Gastroesophageal sphincter (tissue), 3 donors: Measurements from ENCODE around the gene F5.

Experiments used
- POLR2A ChIP-seq, 2 donors: fragments of 450-650 bp; IDR thresholded peaks; one replicate each; pipeline ENCODE4 v1.6.1; 2017; ENCODE audit warnings: antibody characterized with exemption in 2 of 2, mild to moderate bottlenecking in 2 of 2, moderate library complexity in 1 of 2
- POLR2AphosphoS5 ChIP-seq: sonication (generic); formaldehyde crosslinking; IDR thresholded peaks from one replicate; pipeline ENCODE4 v1.6.1; 2017; ENCODE audit warnings: antibody characterized with exemption
- TF ChIP-seq, protein P1 (sequence below), 4 experiments: fragments of 200-600 bp in 2 of 4; fragments of 450-650 bp in 2 of 4; sonication (generic) in 1 of 4; IDR thresholded peaks; one replicate each; pipeline ENCODE4 v1.5.1; 2017 to 2019; ENCODE audit warnings: antibody characterized with exemption in 4 of 4, mild to moderate bottlenecking in 2 of 4, moderate library complexity in 2 of 4

DNA sequence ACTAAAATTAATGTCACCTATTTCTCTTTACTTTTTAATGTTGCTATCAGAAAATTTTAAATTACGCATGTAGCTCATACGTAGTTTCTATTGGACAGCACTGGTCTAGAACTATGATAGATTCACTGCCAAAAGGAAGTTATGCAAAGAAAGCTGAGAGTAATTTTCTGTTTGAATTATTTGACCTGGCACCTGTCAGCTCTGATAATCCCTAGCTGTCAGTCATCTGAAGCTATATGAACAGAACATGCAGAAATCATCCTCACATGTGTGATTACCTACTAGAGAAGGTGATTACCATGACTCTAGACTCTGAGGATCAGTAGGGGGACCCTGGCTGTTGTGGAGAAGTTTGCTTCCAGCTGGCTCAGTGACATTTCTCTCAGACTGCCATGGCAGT, 40.8 kb downstream of the F5 start:
- TF ChIP-seq POLR2AphosphoS5 (no peak), POLR2A (IDR thresholded peaks at IDR 0.05) (no peak)
- TF ChIP-seq, protein P1, sequence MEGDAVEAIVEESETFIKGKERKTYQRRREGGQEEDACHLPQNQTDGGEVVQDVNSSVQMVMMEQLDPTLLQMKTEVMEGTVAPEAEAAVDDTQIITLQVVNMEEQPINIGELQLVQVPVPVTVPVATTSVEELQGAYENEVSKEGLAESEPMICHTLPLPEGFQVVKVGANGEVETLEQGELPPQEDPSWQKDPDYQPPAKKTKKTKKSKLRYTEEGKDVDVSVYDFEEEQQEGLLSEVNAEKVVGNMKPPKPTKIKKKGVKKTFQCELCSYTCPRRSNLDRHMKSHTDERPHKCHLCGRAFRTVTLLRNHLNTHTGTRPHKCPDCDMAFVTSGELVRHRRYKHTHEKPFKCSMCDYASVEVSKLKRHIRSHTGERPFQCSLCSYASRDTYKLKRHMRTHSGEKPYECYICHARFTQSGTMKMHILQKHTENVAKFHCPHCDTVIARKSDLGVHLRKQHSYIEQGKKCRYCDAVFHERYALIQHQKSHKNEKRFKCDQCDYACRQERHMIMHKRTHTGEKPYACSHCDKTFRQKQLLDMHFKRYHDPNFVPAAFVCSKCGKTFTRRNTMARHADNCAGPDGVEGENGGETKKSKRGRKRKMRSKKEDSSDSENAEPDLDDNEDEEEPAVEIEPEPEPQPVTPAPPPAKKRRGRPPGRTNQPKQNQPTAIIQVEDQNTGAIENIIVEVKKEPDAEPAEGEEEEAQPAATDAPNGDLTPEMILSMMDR (IDR thresholded peaks at IDR 0.05): no peak
